ENCODE results near the gene CBX4. TPM values are rescaled to one million over a fixed set of nuclear protein-coding genes. Genes with fewer than 3 reads are reported as not detected.

Gene CBX4
- total RNA-seq, 1 experiment from 2014 or later, result 6.2 TPM

- H3K36me3 Mint-ChIP-seq (ENCODE audit: insufficient read depth in 1 of 3, low read depth in 3 of 3), result no peaks in the 10 kb centered on the region; a peak in 1 of 7 replicates
- no peaks in the 10 kb centered on the region for H3K23me2 ChIP-seq (ENCODE audit: insufficient read length, low read depth, low read length, poor library complexity, severe bottlenecking)
- no peak overlapping the region for H2BK120ac ChIP-seq (ENCODE audit: low read depth, low read length, poor library complexity, severe bottlenecking)
- H3K27me3 Mint-ChIP-seq (ENCODE audit: low read depth), result peaks cover 40% of the 10 kb centered on the region
- H2BK20ac ChIP-seq (ENCODE audit: low read depth, low read length, poor library complexity, severe bottlenecking), result no peak overlapping the region
- no peak overlapping the region for H3K27ac Mint-ChIP-seq
- no peak overlapping the region for H3K4ac ChIP-seq (ENCODE audit: low read depth, low read length)
- no peak overlapping the region for H3K23ac ChIP-seq (ENCODE audit: insufficient read length, low read depth, low read length)
- H3K14ac ChIP-seq (ENCODE audit: insufficient read depth, low read length), result no peak overlapping the region; the same call in 1 of the 2 replicates
- H3K79me1 ChIP-seq (ENCODE audit: insufficient read depth, low read depth, low read length, poor library complexity, severe bottlenecking), result no peaks in the 10 kb centered on the region
- H3K4me1 ChIP-seq (ENCODE audit: insufficient read depth, low read length), result no peaks in the 10 kb centered on the region
- H4K8ac ChIP-seq (replicated peaks; ENCODE audit: insufficient read length, low read depth, low read length), result no peak overlapping the region
- no peak overlapping the region for H2AFZ ChIP-seq (ENCODE audit: low read length)
- no peak overlapping the region for H2AK5ac ChIP-seq (ENCODE audit: insufficient read length, low read length)
- no peak overlapping the region for H3K27ac ChIP-seq (ENCODE audit: insufficient read length, low read depth, low read length)
- no peak overlapping the region for H2BK5ac ChIP-seq (ENCODE audit: insufficient read length, low read length)
- TF ChIP-seq CTCF (conservative IDR thresholded peaks at IDR 0.05), result no peak
- DNase-seq, result no peak
- no peak overlapping the region for H4K91ac ChIP-seq (ENCODE audit: insufficient read length, low read depth, low read length)
- peaks cover 28 to 40% of the 10 kb centered on the region in 2 experiments for H3K4me1 Mint-ChIP-seq
- H3K9ac ChIP-seq (ENCODE audit: extremely low read depth, insufficient read length, low read length), result no peak overlapping the region
- H2BK15ac ChIP-seq (ENCODE audit: low read depth, low read length), result no peak overlapping the region
- no CpG with 5 or more reads among the region's 13 CpGs for WGBS (ENCODE audit: extremely low coverage, insufficient read length, low lambda C conversion rate)
- no peak overlapping the region; a peak in 1 of 5 replicates for H3K4me3 Mint-ChIP-seq
- no peaks in the 10 kb centered on the region for H4K20me1 ChIP-seq (ENCODE audit: control insufficient read depth, insufficient read depth, insufficient read length)
- H3K18ac ChIP-seq (ENCODE audit: insufficient read length, low read depth, low read length), result no peak overlapping the region
- no peaks in the 10 kb centered on the region for H3K27me3 ChIP-seq (ENCODE audit: insufficient read depth, low read length)
- H3K79me2 ChIP-seq (ENCODE audit: insufficient read depth, low read length), result no peaks in the 10 kb centered on the region
- H3K56ac ChIP-seq (ENCODE audit: insufficient read length, low read depth, low read length), result no peak overlapping the region
- H3K4me2 ChIP-seq (ENCODE audit: insufficient read depth, insufficient read length, low read length), result no peak overlapping the region
- H3T11ph ChIP-seq (ENCODE audit: low read length), result no peak overlapping the region
- H3K9me3 ChIP-seq (ENCODE audit: control insufficient read depth, low read depth, low read length), result no peaks in the 10 kb centered on the region
- no peaks in the 10 kb centered on the region for H3K9me3 Mint-ChIP-seq
- H4K5ac ChIP-seq (ENCODE audit: insufficient read length, low read depth, low read length), result no peak overlapping the region
- no peak overlapping the region for H2BK12ac ChIP-seq (ENCODE audit: insufficient read length, low read depth, low read length)
Observed at GRCh38 chr17:79862771-79863440, 23.7 kb upstream of the CBX4 start.

Data from H9 (cell line).